Transverse colon (tissue), 4 donors: ENCODE measurements around the gene ADIPOR1. TPM values are rescaled to one million over a fixed set of nuclear protein-coding genes. Genes with fewer than 3 reads are reported as not detected.

Source experiments
- DNase-seq: peaks from one replicate; pipeline ENCODE4 v3.0.0-alpha.2; 2019
- H3K27ac ChIP-seq, 4 donors: fragments of 200-600 bp; sonication (generic); 2 replicates each; pipeline ENCODE4 v1.5.1; 2016 to 2018; ENCODE audit warnings: inconsistent platforms in 4 of 4
- H3K27me3 ChIP-seq: fragments of 200-600 bp; sonication (generic); 2 replicates; pipeline ENCODE4 v1.5.1; 2017; ENCODE audit warnings: inconsistent platforms
- H3K36me3 ChIP-seq, 4 donors: fragments of 200-600 bp; sonication (generic); 2 replicates each; pipeline ENCODE4 v1.5.1; 2017 to 2019; ENCODE audit warnings: inconsistent platforms in 4 of 4
- H3K4me1 ChIP-seq, 4 donors: fragments of 200-600 bp; sonication (generic); 2 replicates each; pipeline ENCODE4 v1.5.1; 2017 to 2020; ENCODE audit warnings: inconsistent platforms in 4 of 4
- H3K4me3 ChIP-seq, 4 donors: fragments of 200-600 bp; sonication (generic); 1 replicate in 1 of 4; 2 replicates in 3 of 4; pipeline versions ENCODE4 v1.5.1 to v1.6.1; 2017 to 2019; ENCODE audit warnings: inconsistent platforms in 4 of 4
- H3K9me3 ChIP-seq, 2 donors: fragments of 200-600 bp; sonication (generic); 2 replicates each; pipeline ENCODE4 v1.5.1; 2017 to 2019; ENCODE audit warnings: inconsistent platforms in 2 of 2
- EP300 ChIP-seq: sonication (generic); formaldehyde crosslinking; IDR thresholded peaks from one replicate; pipeline ENCODE4 v1.6.1; 2017; ENCODE audit warnings: antibody characterized with exemption, low read depth
- POLR2A ChIP-seq: fragments of 450-650 bp; IDR thresholded peaks from one replicate; pipeline ENCODE4 v1.6.1; 2016; ENCODE audit warnings: antibody characterized with exemption, mild to moderate bottlenecking, moderate library complexity
- POLR2AphosphoS5 ChIP-seq, 3 donors: sonication (generic); formaldehyde crosslinking; IDR thresholded peaks; one replicate each; pipeline ENCODE4 v1.6.1; 2016; ENCODE audit warnings: antibody characterized with exemption in 3 of 3
- WGBS, 2 donors: methylation state at CpG; one replicate each; pipeline ENCODE4 v1.1.5; 2018; ENCODE audit warnings: low coverage in 1 of 2; 5-methylcytosine and 5-hydroxymethylcytosine counted together
- in situ Hi-C, 4 donors: fragments of 200-750 bp; cut with MboI; loops; one replicate each; pipeline versions ENCODE4 v1.15.0 to v1.15.1; 2017; ENCODE audit warnings: low sequenced_read_pairs in 3 of 4, low pct_ligation_motif_present in 1 of 4, low pct_unique_long_range_greater_than_20kb in 1 of 4
- intact Hi-C: fragments of 100-400 bp; cut with DNase I; formaldehyde crosslinking; loops from one replicate; pipeline ENCODE4 v1.15.1; 2023; ENCODE audit warnings: low total_unique reads
- total RNA-seq, 4 donors: library from RNA; depleted of rRNA; stranded (reverse); fragments of >200 nt; gene quantifications; one replicate each; pipeline ENCODE4 v1.1.0, GENCODE V29; 2016
- TF ChIP-seq, protein P1 (sequence below), 5 experiments: fragments of 200-600 bp in 3 of 5; fragments of 450-650 bp in 2 of 5; sonication (generic) in 3 of 5; IDR thresholded peaks; 1 replicate in 2 of 5; 2 replicates in 3 of 5; pipeline ENCODE4 v1.5.1; 2016 to 2017; ENCODE audit warnings: antibody characterized with exemption in 5 of 5, inconsistent platforms in 3 of 5, mild to moderate bottlenecking in 2 of 5, moderate library complexity in 1 of 5

Gene ADIPOR1
- total RNA-seq, 4 donors from 2014 or later: 19.1 to 103 (median 60.6) TPM

DNA sequence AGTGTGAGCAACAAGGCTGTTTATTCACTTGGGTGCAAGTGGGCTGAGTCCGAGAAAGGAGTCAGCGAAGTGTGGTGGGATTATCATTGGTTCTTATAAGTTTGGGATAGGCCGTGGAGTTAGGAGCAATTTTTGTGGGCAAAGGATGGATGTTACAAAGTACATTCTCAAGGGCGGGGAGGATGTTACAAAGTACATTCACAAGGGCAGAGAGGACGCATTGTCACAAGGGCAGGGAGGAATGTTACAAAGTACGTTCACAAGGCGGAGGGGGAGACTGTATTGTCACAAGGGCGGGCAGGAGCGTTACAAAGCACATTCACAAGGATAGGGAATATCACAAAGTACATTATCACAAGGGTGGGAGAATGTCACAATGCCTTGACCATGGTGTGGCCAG, 43.9 kb upstream of the ADIPOR1 start:
- H3K27me3 ChIP-seq: no peaks in the 10 kb centered on the region
- H3K36me3 ChIP-seq: no peaks in the 10 kb centered on the region
- no peak overlapping the region for H3K4me3 ChIP-seq
- DNase-seq: no peak
- H3K27ac ChIP-seq: no peak overlapping the region
- peaks cover 4 to 16% (median 7%) of the 10 kb centered on the region in 4 donors for H3K4me1 ChIP-seq
- H3K9me3 ChIP-seq: no peaks in the 10 kb centered on the region
- intact Hi-C loops (no loop called here), in situ Hi-C loops (no loop called here)
- no peak for TF ChIP-seq POLR2A
- WGBS, 2 donors: 66 to 82% methylated on average over 9 of the region's 9 CpGs

DNA sequence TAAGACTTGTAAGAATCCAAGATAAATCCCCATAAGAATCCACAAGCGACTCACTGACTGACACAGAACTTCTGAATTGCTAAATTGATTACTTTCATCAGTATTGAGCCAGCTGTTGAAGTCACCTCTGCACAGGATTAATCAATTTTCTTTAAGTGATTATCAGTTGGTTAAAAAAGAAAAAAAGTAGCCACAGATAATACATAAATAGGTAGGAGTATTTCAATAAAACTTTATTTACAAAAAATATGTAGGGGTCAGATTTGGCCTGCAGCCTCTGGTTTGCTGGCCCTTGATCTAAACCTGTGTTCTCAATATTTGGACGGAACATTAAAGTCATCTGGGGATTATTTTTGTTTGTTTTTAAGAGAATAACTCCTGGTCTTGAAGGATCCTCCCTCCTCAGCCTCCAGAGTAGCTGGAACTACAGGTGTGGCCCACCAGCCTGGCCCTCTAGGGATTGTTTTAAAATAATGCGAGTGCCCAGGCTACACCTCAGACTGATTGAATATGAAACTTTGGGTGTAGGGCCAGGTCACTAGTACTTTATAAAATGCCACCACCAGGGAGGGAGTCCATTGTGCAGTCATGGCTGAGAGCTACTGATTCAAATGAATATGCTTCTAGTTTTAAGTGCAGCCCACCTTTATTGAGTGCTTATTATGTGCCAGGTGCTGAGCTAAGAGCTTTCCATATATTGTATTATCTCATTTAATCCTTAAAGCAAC, 42.3 kb upstream of the ADIPOR1 start:
- no peak for DNase-seq
- Histone ChIP-seq H3K27ac (no peak overlapping the region), H3K4me3 (no peak overlapping the region), H3K36me3 (no peaks in the 10 kb centered on the region), H3K9me3 (no peaks in the 10 kb centered on the region), H3K27me3 (peaks cover 13% of the 10 kb centered on the region), H3K4me1 (peaks cover 0 to 7% (median 0%) of the 10 kb centered on the region in 4 donors)
- intact Hi-C loops (no loop called here), in situ Hi-C loops (no loop called here)
- no peak for TF ChIP-seq POLR2A
- TF ChIP-seq POLR2AphosphoS5 (IDR thresholded peaks at IDR 0.05): no peak
- no peak for TF ChIP-seq EP300
- TF ChIP-seq, protein P1, sequence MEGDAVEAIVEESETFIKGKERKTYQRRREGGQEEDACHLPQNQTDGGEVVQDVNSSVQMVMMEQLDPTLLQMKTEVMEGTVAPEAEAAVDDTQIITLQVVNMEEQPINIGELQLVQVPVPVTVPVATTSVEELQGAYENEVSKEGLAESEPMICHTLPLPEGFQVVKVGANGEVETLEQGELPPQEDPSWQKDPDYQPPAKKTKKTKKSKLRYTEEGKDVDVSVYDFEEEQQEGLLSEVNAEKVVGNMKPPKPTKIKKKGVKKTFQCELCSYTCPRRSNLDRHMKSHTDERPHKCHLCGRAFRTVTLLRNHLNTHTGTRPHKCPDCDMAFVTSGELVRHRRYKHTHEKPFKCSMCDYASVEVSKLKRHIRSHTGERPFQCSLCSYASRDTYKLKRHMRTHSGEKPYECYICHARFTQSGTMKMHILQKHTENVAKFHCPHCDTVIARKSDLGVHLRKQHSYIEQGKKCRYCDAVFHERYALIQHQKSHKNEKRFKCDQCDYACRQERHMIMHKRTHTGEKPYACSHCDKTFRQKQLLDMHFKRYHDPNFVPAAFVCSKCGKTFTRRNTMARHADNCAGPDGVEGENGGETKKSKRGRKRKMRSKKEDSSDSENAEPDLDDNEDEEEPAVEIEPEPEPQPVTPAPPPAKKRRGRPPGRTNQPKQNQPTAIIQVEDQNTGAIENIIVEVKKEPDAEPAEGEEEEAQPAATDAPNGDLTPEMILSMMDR (IDR thresholded peaks at IDR 0.05): no peak
- WGBS, 2 donors: 77 to 80% methylated on average over 3 of the region's 3 CpGs

DNA sequence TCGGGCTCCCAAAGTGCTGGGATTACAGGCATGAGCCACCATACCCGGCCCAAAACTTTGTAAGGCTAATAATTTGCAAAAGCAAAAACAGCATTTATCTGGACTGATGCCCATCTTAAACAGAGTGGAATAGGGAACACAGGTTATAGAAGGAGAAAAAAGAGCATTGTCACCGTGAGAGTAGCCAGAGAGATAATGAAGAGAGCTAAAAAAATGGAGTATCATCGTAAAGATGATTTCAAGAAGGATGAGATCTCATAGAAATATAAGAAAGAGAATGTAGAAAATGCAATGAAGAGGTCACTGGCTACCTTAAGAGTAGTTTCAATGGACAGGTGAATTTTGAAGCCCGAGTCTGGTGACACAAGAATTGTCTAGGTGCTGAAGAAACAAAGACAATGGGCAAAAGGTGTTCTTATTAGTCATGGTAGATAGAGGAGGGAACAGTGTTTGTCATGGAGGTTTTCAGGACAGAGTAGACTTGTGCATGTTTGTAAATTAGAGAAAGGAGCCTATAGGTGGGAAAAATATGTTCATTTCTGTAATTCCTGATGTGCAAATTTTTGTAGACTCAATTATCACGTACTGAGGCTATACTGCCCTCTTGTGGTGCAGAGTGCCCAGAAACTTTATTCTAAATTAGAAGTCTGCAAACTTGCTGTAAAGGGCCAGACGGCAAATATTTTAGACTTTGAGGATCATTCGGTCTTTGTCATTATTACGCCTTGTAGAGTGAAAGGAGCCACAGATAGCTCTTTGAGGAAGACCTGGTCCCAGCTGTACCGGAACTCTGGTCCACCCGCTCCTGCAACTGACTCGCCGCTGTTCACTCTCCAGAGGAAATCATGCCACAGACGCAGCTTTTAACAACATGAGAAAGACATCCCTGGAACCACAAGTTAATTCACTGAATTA, 41.0 kb upstream of the ADIPOR1 start:
- H3K36me3 ChIP-seq: no peaks in the 10 kb centered on the region
- no peak overlapping the region for H3K4me3 ChIP-seq
- TF ChIP-seq, protein P1 (IDR thresholded peaks at IDR 0.05): peak; percentile 68 to 87 (median 80)
- no peak for TF ChIP-seq POLR2AphosphoS5 (IDR thresholded peaks at IDR 0.05)
- H3K27me3 ChIP-seq: peaks cover 24% of the 10 kb centered on the region
- H3K4me1 ChIP-seq: peaks cover 0 to 7% (median 0%) of the 10 kb centered on the region in 4 donors
- in situ Hi-C loops: loop anchor here in 2 of 4 donors (10.0 to 25.0 kb wide), 2 partner anchors 74 to 237 kb away; partner anchors contain the start of gene KLHL12 (in 2 of the 2)
- H3K27ac ChIP-seq: no peak overlapping the region
- intact Hi-C loops: no loop called here
- DNase-seq: peak; percentile 54
- WGBS, 2 donors: 28 to 44% methylated on average over 7 to 14 of the region's 14 CpGs
- H3K9me3 ChIP-seq: no peaks in the 10 kb centered on the region

DNA sequence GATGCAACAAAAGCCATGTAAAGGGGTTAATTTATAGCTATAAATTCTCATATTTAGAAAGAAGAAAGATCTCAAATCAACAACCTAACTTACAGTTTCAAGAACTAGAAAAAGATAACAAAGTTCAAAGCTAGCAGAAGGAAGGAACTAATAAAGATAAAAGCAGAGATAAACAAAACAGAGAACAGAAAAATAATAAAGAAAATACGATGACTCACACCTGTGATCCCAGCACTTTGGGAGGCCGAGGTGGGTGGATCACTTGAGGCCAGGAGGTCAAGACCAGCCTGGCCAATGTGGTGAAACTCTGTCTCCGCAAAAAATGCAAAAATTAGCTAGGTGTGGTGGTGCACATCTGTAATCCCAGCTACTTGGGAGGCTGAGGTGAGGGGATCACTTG, 36.6 kb upstream of the ADIPOR1 start:
- TF ChIP-seq POLR2A (no peak), EP300 (no peak), POLR2AphosphoS5 (IDR thresholded peaks at IDR 0.05) (no peak)
- TF ChIP-seq, protein P1 (IDR thresholded peaks at IDR 0.05): no peak
- Histone ChIP-seq H3K27ac (no peak overlapping the region), H3K36me3 (no peaks in the 10 kb centered on the region), H3K4me1 (peaks cover 0 to 7% (median 0%) of the 10 kb centered on the region in 4 donors), H3K27me3 (peaks cover 35% of the 10 kb centered on the region), H3K4me3 (no peak overlapping the region), H3K9me3 (no peaks in the 10 kb centered on the region)
- intact Hi-C loops (no loop called here), in situ Hi-C loops (loop anchor here in 2 of 4 donors (10.0 to 25.0 kb wide), 2 partner anchors 70 to 232 kb away; partner anchors contain the start of gene KLHL12 (in 2 of the 2))
- no peak for DNase-seq
- WGBS, 2 donors: 33 to 43% methylated on average over 3 of the region's 3 CpGs
